Left lung (tissue), 10 donors: Measurements from ENCODE around the gene WWP2. TPM values are rescaled to one million over a fixed set of nuclear protein-coding genes. Genes with fewer than 3 reads are reported as not detected.

Experiments used
- ATAC-seq: fragments of 200-7000 bp; cut with Tn5 transposase; one replicate; pipeline ENCODE4 v1.9.1; 2020; ENCODE audit warnings: moderate library complexity
- DNase-seq, 4 donors: peaks; one replicate each; pipeline ENCODE4 v3.0.0-alpha.2; 2013 to 2020
- H3K27ac ChIP-seq, 2 donors: fragments of 200-600 bp; sonication (generic) in 1 of 2; one replicate each; pipeline versions ENCODE4 v1.5.0 to v1.8.0; 2020 to 2021
- H3K27me3 ChIP-seq, 2 donors: fragments of 200-600 bp; sonication (generic) in 1 of 2; one replicate each; pipeline versions ENCODE4 v1.5.0 to v1.8.0; 2020 to 2021
- H3K36me3 ChIP-seq, 2 donors: fragments of 200-600 bp; sonication (generic) in 1 of 2; one replicate each; pipeline versions ENCODE4 v1.5.0 to v1.8.0; 2020 to 2021
- H3K4me1 ChIP-seq, 2 donors: fragments of 200-600 bp; one replicate each; pipeline ENCODE4 v1.8.0; 2021
- H3K4me3 ChIP-seq, 2 donors: fragments of 200-600 bp; sonication (generic) in 1 of 2; one replicate each; pipeline versions ENCODE4 v1.5.0 to v1.8.0; 2020 to 2021; ENCODE audit warnings: mild to moderate bottlenecking in 1 of 2
- H3K9me3 ChIP-seq, 2 donors: fragments of 200-600 bp; sonication (generic) in 1 of 2; one replicate each; pipeline versions ENCODE4 v1.5.0 to v1.8.0; 2020 to 2021
- intact Hi-C, 2 donors: fragments of 100-400 bp; cut with DNase I; formaldehyde crosslinking; loops; one replicate each; pipeline versions ENCODE4 v1.11.2 to v1.14.2; 2022
- polyA plus RNA-seq, 6 donors: library from polyadenylated mRNA; unstranded; fragments of 120-200 nt; gene quantifications; one replicate each; pipeline ENCODE4 v1.2.1, GENCODE V29; 2013; ENCODE audit not compliant: insufficient read length in 6 of 6
- total RNA-seq, 2 donors: library from RNA; stranded (reverse); fragmentation: NEBNext Ultra II Directional; extraction: Animal tissue kit (Norgen Biotek cat#: 25700); gene quantifications; one replicate each; pipeline ENCODE4 v1.2.1, GENCODE V29; 2021
- TF ChIP-seq, protein P1 (sequence below), 2 donors: fragments of 200-600 bp; sonication (generic) in 1 of 2; IDR thresholded peaks; one replicate each; pipeline versions ENCODE4 v1.5.0 to v1.8.0; 2021; ENCODE audit warnings: antibody characterized with exemption in 2 of 2
- donor health status: DM: no; HTN: yes; CAD: no.
- donor health status: DM: no; HTN: no; CAD: no.

The WWP2 gene
- total and polyA plus RNA-seq, 8 donors, result 30.2 to 73.0 (median 34.6) TPM

GRCh38 chr16:69818891-69819545 lies 56.9 kb downstream of the WWP2 start:
- DNase-seq, result no peak
- TF ChIP-seq, protein P1, sequence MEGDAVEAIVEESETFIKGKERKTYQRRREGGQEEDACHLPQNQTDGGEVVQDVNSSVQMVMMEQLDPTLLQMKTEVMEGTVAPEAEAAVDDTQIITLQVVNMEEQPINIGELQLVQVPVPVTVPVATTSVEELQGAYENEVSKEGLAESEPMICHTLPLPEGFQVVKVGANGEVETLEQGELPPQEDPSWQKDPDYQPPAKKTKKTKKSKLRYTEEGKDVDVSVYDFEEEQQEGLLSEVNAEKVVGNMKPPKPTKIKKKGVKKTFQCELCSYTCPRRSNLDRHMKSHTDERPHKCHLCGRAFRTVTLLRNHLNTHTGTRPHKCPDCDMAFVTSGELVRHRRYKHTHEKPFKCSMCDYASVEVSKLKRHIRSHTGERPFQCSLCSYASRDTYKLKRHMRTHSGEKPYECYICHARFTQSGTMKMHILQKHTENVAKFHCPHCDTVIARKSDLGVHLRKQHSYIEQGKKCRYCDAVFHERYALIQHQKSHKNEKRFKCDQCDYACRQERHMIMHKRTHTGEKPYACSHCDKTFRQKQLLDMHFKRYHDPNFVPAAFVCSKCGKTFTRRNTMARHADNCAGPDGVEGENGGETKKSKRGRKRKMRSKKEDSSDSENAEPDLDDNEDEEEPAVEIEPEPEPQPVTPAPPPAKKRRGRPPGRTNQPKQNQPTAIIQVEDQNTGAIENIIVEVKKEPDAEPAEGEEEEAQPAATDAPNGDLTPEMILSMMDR (IDR thresholded peaks at IDR 0.05), result no peak
- peaks cover 0 to 29% of the 10 kb centered on the region in 2 donors for H3K36me3 ChIP-seq
- no peaks in the 10 kb centered on the region for H3K27me3 ChIP-seq
- H3K9me3 ChIP-seq, result no peaks in the 10 kb centered on the region
- ATAC-seq, result no peak
- H3K27ac ChIP-seq, result no peak overlapping the region
- peaks cover 0 to 13% of the 10 kb centered on the region in 2 donors for H3K4me1 ChIP-seq
- intact Hi-C loops, result no loop called here
- no peak overlapping the region for H3K4me3 ChIP-seq

GRCh38 chr16:69820926-69821541 lies 58.9 kb downstream of the WWP2 start:
- Histone ChIP-seq H3K9me3 (no peaks in the 10 kb centered on the region), H3K27me3 (no peaks in the 10 kb centered on the region), H3K4me1 (peaks cover 0 to 15% of the 10 kb centered on the region in 2 donors), H3K4me3 (no peak overlapping the region), H3K36me3 (peaks cover 0 to 22% of the 10 kb centered on the region in 2 donors), H3K27ac (peak overlapping the region; percentile 41 to 53)
- peak; percentile 89 for ATAC-seq
- intact Hi-C loops, result no loop called here
- TF ChIP-seq, protein P1 (IDR thresholded peaks at IDR 0.05), result no peak
- DNase-seq, result peak in 2 of 4 donors; percentile 44 to 65

DNA sequence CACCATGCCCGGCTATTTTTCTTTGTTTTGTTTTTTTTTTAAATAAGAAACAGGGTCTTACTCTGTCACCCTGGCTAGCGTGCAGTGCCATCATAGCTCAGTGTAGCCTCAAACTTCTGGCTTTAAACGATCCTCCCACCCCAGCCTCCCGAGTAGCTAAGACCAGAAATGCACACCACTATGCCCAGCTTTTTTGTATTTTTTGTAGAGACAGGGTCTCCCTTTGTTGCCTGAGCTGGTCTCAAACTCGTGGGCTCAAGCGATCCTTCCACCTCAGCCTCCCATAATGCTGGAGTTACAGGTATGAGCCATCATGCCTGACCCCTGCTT lies 59.7 kb downstream of the WWP2 start:
- no peak overlapping the region for H3K27ac ChIP-seq
- H3K36me3 ChIP-seq, result peaks cover 0 to 22% of the 10 kb centered on the region in 2 donors
- H3K27me3 ChIP-seq, result no peaks in the 10 kb centered on the region
- no peaks in the 10 kb centered on the region for H3K9me3 ChIP-seq
- no peak for ATAC-seq
- no peak overlapping the region for H3K4me3 ChIP-seq
- intact Hi-C loops, result no loop called here
- TF ChIP-seq, protein P1 (IDR thresholded peaks at IDR 0.05), result no peak
- no peak for DNase-seq
- H3K4me1 ChIP-seq, result peaks cover 0 to 15% of the 10 kb centered on the region in 2 donors

DNA sequence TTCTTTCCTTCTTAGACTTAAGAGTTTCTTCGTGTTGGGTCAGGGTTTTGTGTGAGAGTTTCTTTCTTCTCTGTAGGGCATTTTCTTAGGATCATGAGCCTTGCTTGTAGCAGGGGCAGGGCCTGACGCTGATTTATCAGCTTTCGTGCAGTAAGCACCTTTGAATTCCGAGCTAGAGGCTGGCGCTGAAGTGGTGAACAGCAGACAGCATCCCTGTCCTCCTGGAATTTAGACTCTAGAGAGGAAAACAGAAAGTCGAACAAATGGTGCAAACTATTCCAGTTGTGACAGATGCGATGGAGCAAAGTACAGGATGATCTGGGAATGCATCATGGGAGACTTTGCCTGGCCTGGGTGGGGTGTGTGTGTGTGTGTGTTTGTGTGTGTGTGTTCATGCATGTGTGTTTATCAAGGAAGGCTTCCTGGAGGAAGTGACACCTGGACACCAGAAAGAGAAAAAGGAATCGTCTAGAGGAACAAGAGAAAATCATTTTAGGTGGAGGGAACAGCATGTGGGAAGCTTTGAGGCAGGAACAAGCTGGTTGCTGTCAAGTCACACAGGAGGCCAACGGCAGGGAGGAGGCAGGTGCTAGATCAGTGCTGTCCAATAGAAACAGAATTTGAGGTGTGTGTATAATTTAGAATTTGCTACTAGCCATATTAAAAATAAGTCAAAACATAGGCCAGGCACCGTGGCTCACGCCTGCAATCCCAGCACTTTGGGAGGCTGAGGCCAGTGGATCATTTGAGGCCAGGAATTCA lies 60.2 kb downstream of the WWP2 start:
- H3K9me3 ChIP-seq, result no peaks in the 10 kb centered on the region
- H3K4me3 ChIP-seq, result no peak overlapping the region
- H3K27ac ChIP-seq, result no peak overlapping the region
- DNase-seq, result no peak
- no peak for ATAC-seq
- no peaks in the 10 kb centered on the region for H3K27me3 ChIP-seq
- intact Hi-C loops, result no loop called here
- peaks cover 0 to 22% of the 10 kb centered on the region in 2 donors for H3K36me3 ChIP-seq
- H3K4me1 ChIP-seq, result peaks cover 0 to 15% of the 10 kb centered on the region in 2 donors
- TF ChIP-seq, protein P1 (IDR thresholded peaks at IDR 0.05), result no peak
